Endothelial cell of umbilical vein (primary cell): ENCODE measurements around the gene MED8. TPM values are rescaled to one million over a fixed set of nuclear protein-coding genes. Genes with fewer than 3 reads are reported as not detected.

Experiments used
- BruUV-seq: library from RNA; stranded (reverse); fragments of 400-500 nt; replicated peaks from 2 replicates; lab custom pipeline; 2021; lab: Mats Ljungman, UMichigan
- CTCF ChIA-PET: fragments of 300-600, 350-600 bp; sonication (Branson Sonifier 250); formaldehyde crosslinking; loops from one replicate; lab custom pipeline; 2021; ENCODE audit warnings: antibody characterized with exemption, inconsistent platforms; lab: Charles Lee
- POLR2A ChIA-PET: fragments of 300-600, 350-600 bp; sonication (Branson Sonifier 250); formaldehyde crosslinking; loops from one replicate; lab custom pipeline; 2021; ENCODE audit warnings: antibody characterized with exemption, inconsistent platforms; lab: Charles Lee
- DNase-seq: peaks from one replicate; pipeline ENCODE4 v3.0.0-alpha.2; 2011; ENCODE audit warnings: low read depth, low spot score
- FAIRE-seq: peaks from 2 replicates; lab custom pipeline; 2011; peaks lifted over from hg19 to GRCh38; lab: Jason Lieb, UNC
- H2AFZ ChIP-seq: 2 replicates; pipeline ENCODE4 v1.6.0; 2012; ENCODE audit warnings: low read depth, low read length, control low read depth, inconsistent platforms
- H3K27ac ChIP-seq: 2 replicates; pipeline ENCODE4 v1.5.1; 2011; ENCODE audit warnings: low read depth, mild to moderate bottlenecking, control low read depth, low read length, moderate library complexity; ENCODE audit not compliant: insufficient read depth
- H3K27me3 ChIP-seq, 2 experiments: 2 replicates each; pipeline versions ENCODE4 v1.6.0 to v1.6.1; 2011; ENCODE audit warnings: low read length in 2 of 2, mixed read lengths in 1 of 2; ENCODE audit not compliant: control insufficient read depth in 2 of 2, insufficient read depth in 2 of 2
- H3K36me3 ChIP-seq, 2 experiments: 2 replicates in 1 of 2; 3 replicates in 1 of 2; pipeline ENCODE4 v1.5.1; 2011; ENCODE audit warnings: low read length in 2 of 2, mild to moderate bottlenecking in 1 of 2, moderate library complexity in 1 of 2; ENCODE audit not compliant: control insufficient read depth in 2 of 2, insufficient read depth in 2 of 2; ENCODE audit errors: extremely low read depth in 1 of 2
- H3K4me1 ChIP-seq: 3 replicates; pipeline ENCODE4 v1.5.1; 2011; ENCODE audit warnings: mild to moderate bottlenecking, low read length; ENCODE audit not compliant: control insufficient read depth, insufficient read depth; ENCODE audit errors: extremely low read depth
- H3K4me2 ChIP-seq: 2 replicates; pipeline ENCODE4 v1.6.1; 2011; ENCODE audit warnings: low read length, control low read depth, mixed read lengths; ENCODE audit not compliant: insufficient read depth
- H3K4me3 ChIP-seq, 3 experiments: fragments of 200-600 bp in 1 of 3; sonication (generic), shearing (Covaris generic) in 1 of 3; replicated peaks in 1 of 3; 2 replicates each; pipeline ENCODE4 v1.5.1; 2011 to 2016; ENCODE audit warnings: control low read depth in 3 of 3, low read length in 3 of 3, mild to moderate bottlenecking in 2 of 3, inconsistent platforms in 1 of 3, low read depth in 1 of 3, moderate library complexity in 1 of 3; ENCODE audit not compliant: insufficient read depth in 1 of 3
- H3K79me2 ChIP-seq: 2 replicates; pipeline ENCODE4 v1.6.0; 2012; ENCODE audit warnings: low read length, inconsistent platforms; ENCODE audit not compliant: control insufficient read depth, insufficient read depth
- H3K9ac ChIP-seq: replicated peaks from 2 replicates; pipeline ENCODE3; 2011; ENCODE audit warnings: low read length, control low read depth; ENCODE audit not compliant: insufficient read depth; ENCODE audit errors: extremely low read depth
- H3K9me1 ChIP-seq: replicated peaks from 3 replicates; pipeline ENCODE4 v1.6.0; 2011; ENCODE audit warnings: mild to moderate bottlenecking, low read length; ENCODE audit not compliant: control insufficient read depth, insufficient read depth; ENCODE audit errors: extremely low read depth
- H3K9me3 ChIP-seq: replicated peaks from 2 replicates; pipeline ENCODE4 v1.5.1; 2012; ENCODE audit warnings: low read length, inconsistent platforms; ENCODE audit not compliant: control insufficient read depth, insufficient read depth
- H4K20me1 ChIP-seq: replicated peaks from 2 replicates; pipeline ENCODE3; 2011; ENCODE audit warnings: mild to moderate bottlenecking, low read length; ENCODE audit not compliant: control insufficient read depth, insufficient read depth; ENCODE audit errors: extremely low read depth
- FOS ChIP-seq: IDR thresholded peaks from 2 replicates; pipeline ENCODE4 v1.6.1; 2011; ENCODE audit warnings: mild to moderate bottlenecking, low read length, moderate library complexity, borderline replicate concordance; ENCODE audit not compliant: insufficient read depth
- MYC ChIP-seq: IDR thresholded peaks from one replicate; pipeline ENCODE4 v1.6.1; 2011; ENCODE audit warnings: mild to moderate bottlenecking, low read depth, low read length
- POLR2A ChIP-seq: IDR thresholded peaks from 2 replicates; pipeline ENCODE4 v1.6.1; 2012; ENCODE audit warnings: low read depth, mild to moderate bottlenecking, control low read depth, low read length
- POLR2AphosphoS5 ChIP-seq: IDR thresholded peaks from 2 replicates; pipeline ENCODE4 v1.6.1; 2012; ENCODE audit warnings: low read depth, mild to moderate bottlenecking, control low read depth, low read length, moderate library complexity; ENCODE audit not compliant: insufficient read depth
- dilution Hi-C: fragments of 300-500 bp; cut with MboI; formaldehyde crosslinking; loops from one replicate; pipeline ENCODE4 v1.15.0; 2019; ENCODE audit warnings: low sequenced_read_pairs; ENCODE audit not compliant: extremely low pct_ligation_motif_present
- intact Hi-C: fragments of 100-400 bp; cut with micrococcal nuclease; formaldehyde crosslinking; loops from one replicate; pipeline ENCODE4 v1.10.0; 2022
- polyA plus RNA-seq, 4 experiments: library from polyadenylated mRNA; depleted of rRNA in 3 of 4; stranded (reverse) in 3 of 4; unstranded in 1 of 4; fragments of >200 nt; gene quantifications; 2 replicates each; pipeline versions ENCODE4 v1.2.1 to v1.2.3, GENCODE V29; 2011 to 2012; ENCODE audit warnings: missing spikeins in 1 of 4
- total RNA-seq: library from RNA; stranded (reverse); gene quantifications from 2 replicates; pipeline ENCODE4 v1.2.3, GENCODE V29; 2021
- TF ChIP-seq, protein P1 (sequence below), 2 donors: IDR thresholded peaks; 1 replicate in 1 of 2; 2 replicates in 1 of 2; pipeline ENCODE4 v1.5.1; 2011; ENCODE audit warnings: low read length in 2 of 2, mild to moderate bottlenecking in 2 of 2, moderate library complexity in 2 of 2, control low read depth in 1 of 2, inconsistent platforms in 1 of 2, low read depth in 1 of 2; ENCODE audit not compliant: insufficient read depth in 1 of 2; ENCODE audit errors: extremely low read depth in 1 of 2
- TF ChIP-seq, protein P2 (sequence below): IDR thresholded peaks from 2 replicates; pipeline ENCODE4 v1.6.1; 2011; ENCODE audit not compliant: insufficient read depth, insufficient read length

Gene MED8
- total and polyA plus RNA-seq, 2 donors (not counting 3 experiments of a cell fraction or from before 2014, with no cell fraction given): 19.6 to 45.6 TPM

DNA sequence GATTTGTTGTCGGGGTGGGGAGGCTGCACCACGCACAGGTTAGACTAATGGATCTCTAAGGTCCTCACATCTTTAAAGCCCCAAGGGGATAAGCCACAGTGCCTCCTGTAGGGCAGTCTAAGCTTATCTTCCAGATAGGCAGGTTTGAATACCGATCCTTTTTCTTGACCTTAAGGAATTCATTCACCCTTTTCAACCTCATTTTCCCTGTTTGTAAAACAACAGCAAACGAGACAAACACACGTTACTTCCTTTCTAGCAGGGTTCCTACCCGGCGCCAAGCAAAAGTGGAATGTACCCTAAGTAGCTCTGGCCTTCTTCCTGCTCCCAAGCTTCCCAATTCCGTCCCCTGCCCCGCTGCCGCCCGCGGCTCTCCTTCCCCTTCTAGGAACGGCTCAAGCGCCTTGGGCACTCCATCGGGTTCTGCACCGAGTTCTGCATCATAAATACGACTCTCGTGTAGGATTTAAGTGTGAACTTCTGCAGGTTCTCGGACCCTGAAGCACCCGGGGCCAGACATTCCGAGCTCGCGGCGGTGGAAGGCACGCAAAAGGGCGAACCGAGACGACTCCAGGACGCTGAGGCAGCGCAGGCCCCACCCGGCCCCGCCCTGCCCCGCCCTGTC, 31.4 kb downstream of the MED8 start:
- dilution Hi-C loops (no loop called here), intact Hi-C loops (loop anchor here (1.0 to 2.0 kb wide), 4 partner anchors 9 to 119 kb away; partner anchors contain the start of gene TIE1)
- TF ChIP-seq MYC (no peak), POLR2A (peak; percentile 59), FOS (no peak), POLR2AphosphoS5 (peak; percentile 13)
- TF ChIP-seq, protein P1, sequence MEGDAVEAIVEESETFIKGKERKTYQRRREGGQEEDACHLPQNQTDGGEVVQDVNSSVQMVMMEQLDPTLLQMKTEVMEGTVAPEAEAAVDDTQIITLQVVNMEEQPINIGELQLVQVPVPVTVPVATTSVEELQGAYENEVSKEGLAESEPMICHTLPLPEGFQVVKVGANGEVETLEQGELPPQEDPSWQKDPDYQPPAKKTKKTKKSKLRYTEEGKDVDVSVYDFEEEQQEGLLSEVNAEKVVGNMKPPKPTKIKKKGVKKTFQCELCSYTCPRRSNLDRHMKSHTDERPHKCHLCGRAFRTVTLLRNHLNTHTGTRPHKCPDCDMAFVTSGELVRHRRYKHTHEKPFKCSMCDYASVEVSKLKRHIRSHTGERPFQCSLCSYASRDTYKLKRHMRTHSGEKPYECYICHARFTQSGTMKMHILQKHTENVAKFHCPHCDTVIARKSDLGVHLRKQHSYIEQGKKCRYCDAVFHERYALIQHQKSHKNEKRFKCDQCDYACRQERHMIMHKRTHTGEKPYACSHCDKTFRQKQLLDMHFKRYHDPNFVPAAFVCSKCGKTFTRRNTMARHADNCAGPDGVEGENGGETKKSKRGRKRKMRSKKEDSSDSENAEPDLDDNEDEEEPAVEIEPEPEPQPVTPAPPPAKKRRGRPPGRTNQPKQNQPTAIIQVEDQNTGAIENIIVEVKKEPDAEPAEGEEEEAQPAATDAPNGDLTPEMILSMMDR (IDR thresholded peaks at IDR 0.05; ENCODE audit: extremely low read depth in 1 of 2, insufficient read depth in 1 of 2, low read depth in 1 of 2, low read length in 2 of 2): peak; percentile 34 to 52
- TF ChIP-seq, protein P2, sequence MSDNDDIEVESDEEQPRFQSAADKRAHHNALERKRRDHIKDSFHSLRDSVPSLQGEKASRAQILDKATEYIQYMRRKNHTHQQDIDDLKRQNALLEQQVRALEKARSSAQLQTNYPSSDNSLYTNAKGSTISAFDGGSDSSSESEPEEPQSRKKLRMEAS: no peak
- H3K36me3 ChIP-seq: peaks cover 5 to 6% of the 10 kb centered on the region in 2 experiments
- no peaks in the 10 kb centered on the region for H3K27me3 ChIP-seq
- DNase-seq (peak; percentile 71), FAIRE-seq (no peak)
- peak overlapping the region; percentile 87 for H3K9ac ChIP-seq
- H3K9me3 ChIP-seq: no peaks in the 10 kb centered on the region
- H4K20me1 ChIP-seq: no peaks in the 10 kb centered on the region
- peak overlapping the region; percentile 80 for H3K27ac ChIP-seq
- ChIA-PET POLR2A (interaction anchor here (0.6 to 1.6 kb wide), 5 partner anchors 10 to 182 kb away, joined by 3 to 6 read pairs (median 4); partner anchors contain the start of genes ELOVL1 and HYI), CTCF (interaction anchor here (0.7 to 2.8 kb wide), 24 partner anchors 9 to 445 kb away, joined by 3 to 19 read pairs (median 4); partner anchors contain the start of genes ELOVL1, MED8 and SZT2)
- peak overlapping the region; percentile 57 to 76 (median 70) for H3K4me3 ChIP-seq
- H3K79me2 ChIP-seq: peaks cover 36% of the 10 kb centered on the region
- BruUV-seq: TSS peak; percentile 72
- peak overlapping the region; percentile 88 for H2AFZ ChIP-seq
- H3K9me1 ChIP-seq: no peaks in the 10 kb centered on the region
- peaks cover 38% of the 10 kb centered on the region for H3K4me1 ChIP-seq
- H3K4me2 ChIP-seq: peak overlapping the region; percentile 82
